ENCODE results near the gene GHRHR. TPM values are rescaled to one million over a fixed set of nuclear protein-coding genes. Genes with fewer than 3 reads are reported as not detected.

GHRHR gene
- total RNA-seq, 4 donors from 2014 or later, result not detected

DNA sequence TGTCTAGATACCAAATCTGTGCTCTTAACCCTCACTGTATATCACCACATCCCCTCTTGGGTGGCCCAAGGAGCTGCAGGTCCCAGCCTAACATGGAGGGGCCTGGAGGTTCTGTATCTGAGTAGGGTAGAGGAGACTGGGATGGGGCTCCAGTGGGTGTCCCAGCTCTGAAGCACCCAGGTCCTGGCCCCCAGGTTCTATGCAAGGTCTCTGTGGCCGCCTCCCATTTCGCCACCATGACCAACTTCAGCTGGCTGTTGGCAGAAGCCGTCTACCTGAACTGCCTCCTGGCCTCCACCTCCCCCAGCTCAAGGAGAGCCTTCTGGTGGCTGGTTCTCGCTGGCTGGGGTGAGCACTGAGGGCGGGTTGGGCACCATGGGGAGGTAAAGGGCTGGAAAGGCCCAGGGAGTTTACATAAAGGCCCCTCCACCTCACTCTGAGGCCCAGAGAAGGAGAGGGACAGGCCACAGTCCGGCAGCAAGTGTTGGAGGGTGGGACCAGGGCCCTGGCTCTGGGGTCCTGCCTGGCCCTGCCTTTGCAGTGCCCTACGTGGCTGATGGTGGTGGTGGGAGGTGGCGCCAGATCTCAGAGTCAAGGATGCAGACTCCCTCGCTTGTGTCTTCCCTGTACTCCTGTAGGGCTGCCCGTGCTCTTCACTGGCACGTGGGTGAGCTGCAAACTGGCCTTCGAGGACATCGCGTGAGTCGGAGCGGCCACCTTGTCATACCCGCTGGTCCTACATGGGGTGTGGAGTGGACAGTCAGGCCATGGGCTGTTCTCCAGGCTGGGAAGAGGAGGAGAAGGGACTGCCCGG, 10.2 kb downstream of the GHRHR start:
- peaks cover 0 to 7% (median 0%) of the 10 kb centered on the region in 3 donors for H3K4me1 ChIP-seq
- TF ChIP-seq, protein P1, sequence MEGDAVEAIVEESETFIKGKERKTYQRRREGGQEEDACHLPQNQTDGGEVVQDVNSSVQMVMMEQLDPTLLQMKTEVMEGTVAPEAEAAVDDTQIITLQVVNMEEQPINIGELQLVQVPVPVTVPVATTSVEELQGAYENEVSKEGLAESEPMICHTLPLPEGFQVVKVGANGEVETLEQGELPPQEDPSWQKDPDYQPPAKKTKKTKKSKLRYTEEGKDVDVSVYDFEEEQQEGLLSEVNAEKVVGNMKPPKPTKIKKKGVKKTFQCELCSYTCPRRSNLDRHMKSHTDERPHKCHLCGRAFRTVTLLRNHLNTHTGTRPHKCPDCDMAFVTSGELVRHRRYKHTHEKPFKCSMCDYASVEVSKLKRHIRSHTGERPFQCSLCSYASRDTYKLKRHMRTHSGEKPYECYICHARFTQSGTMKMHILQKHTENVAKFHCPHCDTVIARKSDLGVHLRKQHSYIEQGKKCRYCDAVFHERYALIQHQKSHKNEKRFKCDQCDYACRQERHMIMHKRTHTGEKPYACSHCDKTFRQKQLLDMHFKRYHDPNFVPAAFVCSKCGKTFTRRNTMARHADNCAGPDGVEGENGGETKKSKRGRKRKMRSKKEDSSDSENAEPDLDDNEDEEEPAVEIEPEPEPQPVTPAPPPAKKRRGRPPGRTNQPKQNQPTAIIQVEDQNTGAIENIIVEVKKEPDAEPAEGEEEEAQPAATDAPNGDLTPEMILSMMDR (IDR thresholded peaks at IDR 0.05), result no peak
- no peak for TF ChIP-seq POLR2A (IDR thresholded peaks at IDR 0.05)
- H3K36me3 ChIP-seq, result no peaks in the 10 kb centered on the region
- 100% methylated on average over 1 to 4 of the region's 18 CpGs for WGBS, 2 donors
- no peak overlapping the region for H3K27ac ChIP-seq
- no peak overlapping the region for H3K4me3 ChIP-seq
- no peaks in the 10 kb centered on the region for H3K9me3 ChIP-seq
- peaks cover 0 to 25% (median 0%) of the 10 kb centered on the region in 4 donors for H3K27me3 ChIP-seq
- intact Hi-C loops (cut with DNase I), result no loop called here
- DNase-seq, result no peak

DNA sequence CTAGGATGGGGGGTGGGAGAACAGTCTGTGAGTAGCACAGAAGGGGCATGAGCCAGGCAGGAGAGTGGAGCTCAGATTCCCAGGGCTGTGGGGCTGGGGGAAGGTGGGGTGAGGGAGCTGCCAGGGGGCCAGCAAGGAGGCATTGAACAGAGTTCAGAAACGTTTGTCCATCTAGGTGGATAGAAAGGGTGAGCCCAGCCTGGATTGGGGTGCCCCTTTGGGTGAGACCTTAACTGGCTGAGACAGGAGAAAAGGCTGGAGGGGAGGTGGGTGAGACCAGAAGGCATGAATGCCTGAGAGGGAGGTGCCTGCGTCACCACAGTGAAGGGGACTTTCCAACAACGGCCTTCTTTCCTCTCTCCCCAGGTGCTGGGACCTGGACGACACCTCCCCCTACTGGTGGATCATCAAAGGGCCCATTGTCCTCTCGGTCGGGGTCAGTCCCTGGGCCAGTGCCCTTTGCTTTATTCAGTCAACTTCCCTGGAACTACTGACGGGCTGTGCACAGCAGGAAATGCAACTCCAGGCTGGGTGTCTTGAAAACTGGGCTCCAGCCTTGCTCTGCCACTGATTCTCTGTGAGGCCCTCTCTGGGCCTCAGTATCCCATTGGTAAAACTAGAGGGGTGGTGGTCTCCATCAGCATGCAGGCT, 11.0 kb downstream of the GHRHR start:
- Histone ChIP-seq H3K4me1 (peaks cover 0 to 7% (median 0%) of the 10 kb centered on the region in 3 donors), H3K9me3 (no peaks in the 10 kb centered on the region), H3K27ac (no peak overlapping the region), H3K4me3 (no peak overlapping the region), H3K36me3 (no peaks in the 10 kb centered on the region), H3K27me3 (peaks cover 0 to 29% (median 0%) of the 10 kb centered on the region in 4 donors)
- TF ChIP-seq, protein P1 (IDR thresholded peaks at IDR 0.05), result peak; percentile 14 to 70 (median 52)
- no peak for TF ChIP-seq POLR2A (IDR thresholded peaks at IDR 0.05)
- intact Hi-C loops (cut with DNase I), result loop anchor here (5.0 kb wide), 1 partner anchor 177 kb away; no protein-coding TSS in a partner anchor
- WGBS, 2 donors, result 12 to 25% methylated on average over 5 to 6 of the region's 7 CpGs
- no peak for DNase-seq

DNA sequence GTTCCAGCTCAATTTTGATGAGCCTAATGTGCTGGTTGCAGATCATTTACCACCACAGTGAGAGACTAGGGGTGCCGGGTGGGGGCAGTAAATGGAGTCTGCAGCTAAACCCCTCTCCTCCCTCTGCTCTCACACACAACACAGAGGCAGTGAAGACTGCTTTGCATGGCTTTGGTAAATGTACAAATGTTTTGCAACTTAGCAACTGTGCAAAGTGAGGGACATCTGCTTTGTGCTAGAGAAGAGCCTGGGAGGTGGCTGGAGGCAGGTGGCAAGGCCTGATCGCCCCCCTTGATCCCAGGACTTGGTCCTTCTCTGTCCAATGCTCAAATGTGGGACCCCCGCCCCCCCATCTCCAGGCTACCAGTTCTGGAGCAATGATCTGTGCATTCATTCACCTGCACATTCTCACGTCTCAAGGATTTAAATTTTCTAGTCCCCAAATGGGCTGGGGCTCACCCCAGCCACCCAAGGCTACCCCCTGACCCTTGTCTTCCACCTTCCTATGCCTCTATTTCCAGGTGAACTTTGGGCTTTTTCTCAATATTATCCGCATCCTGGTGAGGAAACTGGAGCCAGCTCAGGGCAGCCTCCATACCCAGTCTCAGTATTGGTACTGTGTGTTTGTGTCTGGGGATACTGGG, 11.6 kb downstream of the GHRHR start:
- Histone ChIP-seq H3K36me3 (no peaks in the 10 kb centered on the region), H3K9me3 (no peaks in the 10 kb centered on the region), H3K4me3 (no peak overlapping the region), H3K27ac (no peak overlapping the region), H3K4me1 (peaks cover 0 to 7% (median 0%) of the 10 kb centered on the region in 3 donors), H3K27me3 (peaks cover 0 to 29% (median 0%) of the 10 kb centered on the region in 4 donors)
- no peak for DNase-seq
- TF ChIP-seq POLR2A (IDR thresholded peaks at IDR 0.05), result no peak
- TF ChIP-seq, protein P1 (IDR thresholded peaks at IDR 0.05), result no peak
- intact Hi-C loops (cut with DNase I), result loop anchor here (5.0 kb wide), 1 partner anchor 178 kb away; no protein-coding TSS in a partner anchor
- 74 to 100% methylated on average over 1 to 5 of the region's 5 CpGs for WGBS, 2 donors

DNA sequence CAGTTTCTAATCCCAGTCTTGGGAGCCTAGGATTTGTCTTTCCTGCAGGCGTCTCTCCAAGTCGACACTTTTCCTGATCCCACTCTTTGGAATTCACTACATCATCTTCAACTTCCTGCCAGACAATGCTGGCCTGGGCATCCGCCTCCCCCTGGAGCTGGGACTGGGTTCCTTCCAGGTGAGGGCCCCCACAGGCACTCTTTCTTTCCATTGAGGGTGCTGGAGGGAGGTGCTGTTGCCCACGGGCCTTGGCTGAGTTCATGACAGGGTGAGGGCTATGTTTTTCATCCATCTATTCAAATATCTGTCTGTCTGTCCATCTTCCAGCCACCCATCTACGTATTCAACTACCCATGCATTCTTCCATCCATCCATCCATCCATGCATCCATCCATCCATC, 12.6 kb downstream of the GHRHR start:
- H3K4me1 ChIP-seq, result peaks cover 0 to 7% (median 0%) of the 10 kb centered on the region in 3 donors
- H3K27ac ChIP-seq, result no peak overlapping the region
- 72 to 82% methylated on average over 5 of the region's 5 CpGs for WGBS, 2 donors
- H3K36me3 ChIP-seq, result no peaks in the 10 kb centered on the region
- no peak for DNase-seq
- H3K9me3 ChIP-seq, result no peaks in the 10 kb centered on the region
- TF ChIP-seq, protein P1 (IDR thresholded peaks at IDR 0.05), result no peak
- no peak for TF ChIP-seq POLR2A (IDR thresholded peaks at IDR 0.05)
- no peak overlapping the region for H3K4me3 ChIP-seq
- intact Hi-C loops (cut with DNase I), result loop anchor here (5.0 kb wide), 1 partner anchor 179 kb away; no protein-coding TSS in a partner anchor
- H3K27me3 ChIP-seq, result peaks cover 0 to 28% (median 0%) of the 10 kb centered on the region in 4 donors

Data from esophagus squamous epithelium (tissue), 5 donors.